K562 (cell line): ENCODE measurements around the gene SLC1A4. TPM values are rescaled to one million over a fixed set of nuclear protein-coding genes. Genes with fewer than 3 reads are reported as not detected.

ENCODE experiments used
- BRD9 ChIP-seq: fragments of 450-650 bp; IDR thresholded peaks from 2 replicates; pipeline ENCODE4 v1.6.1; 2018; ENCODE audit warnings: low read depth; ENCODE audit not compliant: partially characterized antibody
- CREBBP ChIP-seq: IDR thresholded peaks from one replicate; pipeline ENCODE4 v1.6.1; 2012; ENCODE audit warnings: low read depth, mild to moderate bottlenecking, control low read depth, inconsistent platforms, low read length
- ERF ChIP-seq: fragments of 450-650 bp; formaldehyde crosslinking; IDR thresholded peaks from 2 replicates; pipeline ENCODE4 v1.4.0; 2020; ENCODE audit warnings: mild to moderate bottlenecking, mixed read lengths
- HDAC1 ChIP-seq, 2 experiments: fragments of 450-650 bp; IDR thresholded peaks; 2 replicates each; pipeline ENCODE4 v1.6.1; 2016 to 2017; ENCODE audit warnings: inconsistent platforms in 1 of 2, mild to moderate bottlenecking in 1 of 2, moderate library complexity in 1 of 2
- KLF10 ChIP-seq: fragments of 250-450 bp; sonication (Bioruptor Pico); IDR thresholded peaks from 2 replicates; pipeline ENCODE4 v1.6.1; 2021; ENCODE audit warnings: matching md5 sums
- MAZ ChIP-seq, 2 experiments: fragments of 450-650 bp in 1 of 2; sonication (generic) in 1 of 2; formaldehyde crosslinking; IDR thresholded peaks in 1 of 2; conservative IDR thresholded peaks in 1 of 2; 2 replicates each; pipeline versions ENCODE4 v1.4.0 to v1.5.0; 2020; ENCODE audit warnings: mild to moderate bottlenecking in 1 of 2, missing genetic modification reagents in 1 of 2
- MTF1 ChIP-seq: fragments of 250-450 bp; sonication (Bioruptor Pico); IDR thresholded peaks from 2 replicates; pipeline ENCODE4 v1.9.0; 2021; ENCODE audit warnings: moderate library complexity, mild to moderate bottlenecking, inconsistent platforms, borderline replicate concordance
- NFRKB ChIP-seq: fragments of 450-650 bp; IDR thresholded peaks from 2 replicates; pipeline ENCODE4 v1.6.1; 2016; ENCODE audit warnings: low read depth
- POLR2AphosphoS5 ChIP-seq: IDR thresholded peaks from 2 replicates; pipeline ENCODE4 v1.6.1; 2011; ENCODE audit warnings: mild to moderate bottlenecking, low read depth, low read length, moderate library complexity; ENCODE audit not compliant: control insufficient read depth, insufficient read depth
- RBM22 ChIP-seq: fragments of 200-400 bp; formaldehyde crosslinking; IDR thresholded peaks from 2 replicates; pipeline ENCODE4 v1.6.1; 2018; ENCODE audit warnings: low read length, low read depth; ENCODE audit not compliant: poor library complexity, severe bottlenecking
- SMAD4 ChIP-seq: fragments of 250-450 bp; sonication (Bioruptor Pico); conservative IDR thresholded peaks from 2 replicates; pipeline ENCODE4 v1.8.0; 2021; ENCODE audit warnings: inconsistent platforms, mild to moderate bottlenecking, moderate library complexity
- STAT6 ChIP-seq: sonication (generic); formaldehyde crosslinking; IDR thresholded peaks from 2 replicates; pipeline ENCODE4 v1.8.1; 2023; ENCODE audit warnings: mild to moderate bottlenecking, missing genetic modification reagents
- ZNF175 ChIP-seq: fragments of 200-800 bp; sonication (Bioruptor generic); IDR thresholded peaks from 2 replicates; pipeline ENCODE4 v1.6.1; 2016; ENCODE audit warnings: low read depth, mild to moderate bottlenecking, missing genetic modification characterization, missing compliant biosample characterization
- ZNF224 ChIP-seq: sonication (generic); formaldehyde crosslinking; IDR thresholded peaks from 2 replicates; pipeline ENCODE4 v1.8.0; 2022; ENCODE audit warnings: mild to moderate bottlenecking, missing genetic modification reagents
- ZNF584 ChIP-seq: fragments of 200-800 bp; sonication (Bioruptor generic); IDR thresholded peaks from 2 replicates; pipeline ENCODE4 v1.6.1; 2016; ENCODE audit warnings: low read depth, mild to moderate bottlenecking, missing genetic modification characterization, missing compliant biosample characterization
- polyA plus RNA-seq, 8 experiments: library from polyadenylated mRNA; depleted of rRNA in 4 of 8; stranded (reverse) in 5 of 8; unstranded in 3 of 8; fragments of >200 nt; fragmentation: Nextera tagmentation in 2 of 8; fragmentation: Illumina TruSeq in 1 of 8; extraction: Ambion mirVana in 2 of 8; extraction: Trizol in 1 of 8; gene quantifications; 2 replicates each; pipeline versions ENCODE4 v1.2.1 to v1.2.3, GENCODE V29; 2011 to 2014; ENCODE audit warnings: inconsistent platforms in 1 of 8, missing spikeins in 1 of 8
- total RNA-seq, 7 experiments: library from RNA; depleted of rRNA in 6 of 7; stranded (reverse); fragments of >200 nt in 6 of 7; fragmentation: Illumina TruSeq in 2 of 7; extraction: Trizol in 2 of 7; gene quantifications; 2 replicates each; pipeline versions ENCODE4 v1.2.1 to v1.2.3, GENCODE V29; 2011 to 2021; ENCODE audit warnings: low replicate concordance in 1 of 7
- TF ChIP-seq, protein P1 (sequence below): fragments of 450-650 bp; formaldehyde crosslinking; IDR thresholded peaks from 2 replicates; pipeline ENCODE4 v1.4.0; 2020; ENCODE audit warnings: mild to moderate bottlenecking, mixed read lengths
- TF ChIP-seq, protein P2 (sequence below): sonication (generic); formaldehyde crosslinking; IDR thresholded peaks from 2 replicates; pipeline ENCODE4 v1.9.0; 2022; ENCODE audit warnings: mild to moderate bottlenecking, missing genetic modification reagents
- TF ChIP-seq, protein P3 (sequence below): sonication (generic); formaldehyde crosslinking; IDR thresholded peaks from 2 replicates; pipeline ENCODE4 v1.8.0; 2022; ENCODE audit warnings: missing genetic modification reagents, mild to moderate bottlenecking, borderline replicate concordance

Gene SLC1A4
- total and polyA plus RNA-seq, 9 of the 15 experiments (the other 6 are each of a cell fraction or from before 2014, with no cell fraction given), result 4.4 to 24.0 (median 10.9) TPM

DNA sequence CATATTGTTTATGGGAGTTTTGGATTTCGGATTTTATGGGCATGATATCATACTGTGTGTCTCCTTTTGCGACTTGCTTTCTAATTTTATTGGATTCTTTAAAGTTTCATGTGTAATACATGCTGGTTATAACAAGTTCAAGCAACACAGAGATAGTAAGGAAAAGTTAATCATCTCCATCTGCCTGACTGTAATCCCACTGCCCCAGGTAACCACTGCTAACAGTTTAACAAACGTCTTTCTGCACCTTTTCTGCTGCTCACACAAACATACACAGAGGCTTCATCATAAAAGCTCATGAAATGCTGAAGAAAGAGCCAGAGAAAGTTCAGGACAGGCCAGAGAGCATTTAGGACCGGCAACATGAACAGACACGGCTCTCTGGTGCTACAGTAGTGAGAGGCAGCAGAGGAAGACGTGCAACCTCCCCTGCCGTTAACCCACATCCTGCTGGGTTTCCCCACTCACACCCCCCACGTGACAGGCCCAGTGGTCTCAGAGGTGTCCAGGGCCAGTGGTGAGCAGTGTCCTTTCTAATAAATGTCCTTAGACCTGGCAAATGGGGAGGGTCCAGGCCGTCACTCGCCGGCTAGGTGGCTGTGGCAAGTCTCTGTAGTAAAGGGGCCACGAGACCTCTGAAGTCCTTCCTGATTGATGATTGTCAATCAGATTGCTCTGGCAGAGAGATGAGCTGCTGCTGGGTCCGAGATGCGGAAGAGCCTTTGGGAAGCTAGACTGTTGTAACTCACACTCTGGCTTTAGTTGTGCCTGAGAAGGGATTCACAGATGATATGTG is 43.0 kb upstream of the SLC1A4 start (continued):
- TF ChIP-seq ZNF175 (CRISPR knock-in tag) (no peak), NFRKB (no peak), MAZ (CRISPR knock-in tag; conservative IDR thresholded peaks at IDR 0.05 in 1 of 2, IDR thresholded peaks at IDR 0.05 in 1 of 2) (0 out of 4 replicates have a peak, but pooled peaks of 1 of the 2 experiments have one; percentile 38), SMAD4 (CRISPR knock-in tag) (no peak), CREBBP (no peak), MTF1 (CRISPR knock-in tag) (no peak), ERF (no peak), POLR2AphosphoS5 (no peak), ZNF224 (no peak), HDAC1 (IDR thresholded peaks at IDR 0.05) (no peak), BRD9 (no peak), RBM22 (no peak), STAT6 (CRISPR knock-in tag) (no peak), ZNF584 (CRISPR knock-in tag) (peak; percentile 55; the same call in 1 of the 2 replicates), KLF10 (CRISPR knock-in tag) (no peak)
- TF ChIP-seq, protein P1, sequence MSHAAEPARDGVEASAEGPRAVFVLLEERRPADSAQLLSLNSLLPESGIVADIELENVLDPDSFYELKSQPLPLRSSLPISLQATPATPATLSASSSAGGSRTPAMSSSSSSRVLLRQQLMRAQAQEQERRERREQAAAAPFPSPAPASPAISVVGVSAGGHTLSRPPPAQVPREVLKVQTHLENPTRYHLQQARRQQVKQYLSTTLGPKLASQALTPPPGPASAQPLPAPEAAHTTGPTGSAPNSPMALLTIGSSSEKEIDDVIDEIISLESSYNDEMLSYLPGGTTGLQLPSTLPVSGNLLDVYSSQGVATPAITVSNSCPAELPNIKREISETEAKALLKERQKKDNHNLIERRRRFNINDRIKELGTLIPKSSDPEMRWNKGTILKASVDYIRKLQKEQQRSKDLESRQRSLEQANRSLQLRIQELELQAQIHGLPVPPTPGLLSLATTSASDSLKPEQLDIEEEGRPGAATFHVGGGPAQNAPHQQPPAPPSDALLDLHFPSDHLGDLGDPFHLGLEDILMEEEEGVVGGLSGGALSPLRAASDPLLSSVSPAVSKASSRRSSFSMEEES (CRISPR knock-in tag), result peak; percentile 50
- TF ChIP-seq, protein P2, sequence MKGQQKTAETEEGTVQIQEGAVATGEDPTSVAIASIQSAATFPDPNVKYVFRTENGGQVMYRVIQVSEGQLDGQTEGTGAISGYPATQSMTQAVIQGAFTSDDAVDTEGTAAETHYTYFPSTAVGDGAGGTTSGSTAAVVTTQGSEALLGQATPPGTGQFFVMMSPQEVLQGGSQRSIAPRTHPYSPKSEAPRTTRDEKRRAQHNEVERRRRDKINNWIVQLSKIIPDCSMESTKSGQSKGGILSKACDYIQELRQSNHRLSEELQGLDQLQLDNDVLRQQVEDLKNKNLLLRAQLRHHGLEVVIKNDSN (CRISPR knock-in tag), result peak; percentile 75
- TF ChIP-seq, protein P3, sequence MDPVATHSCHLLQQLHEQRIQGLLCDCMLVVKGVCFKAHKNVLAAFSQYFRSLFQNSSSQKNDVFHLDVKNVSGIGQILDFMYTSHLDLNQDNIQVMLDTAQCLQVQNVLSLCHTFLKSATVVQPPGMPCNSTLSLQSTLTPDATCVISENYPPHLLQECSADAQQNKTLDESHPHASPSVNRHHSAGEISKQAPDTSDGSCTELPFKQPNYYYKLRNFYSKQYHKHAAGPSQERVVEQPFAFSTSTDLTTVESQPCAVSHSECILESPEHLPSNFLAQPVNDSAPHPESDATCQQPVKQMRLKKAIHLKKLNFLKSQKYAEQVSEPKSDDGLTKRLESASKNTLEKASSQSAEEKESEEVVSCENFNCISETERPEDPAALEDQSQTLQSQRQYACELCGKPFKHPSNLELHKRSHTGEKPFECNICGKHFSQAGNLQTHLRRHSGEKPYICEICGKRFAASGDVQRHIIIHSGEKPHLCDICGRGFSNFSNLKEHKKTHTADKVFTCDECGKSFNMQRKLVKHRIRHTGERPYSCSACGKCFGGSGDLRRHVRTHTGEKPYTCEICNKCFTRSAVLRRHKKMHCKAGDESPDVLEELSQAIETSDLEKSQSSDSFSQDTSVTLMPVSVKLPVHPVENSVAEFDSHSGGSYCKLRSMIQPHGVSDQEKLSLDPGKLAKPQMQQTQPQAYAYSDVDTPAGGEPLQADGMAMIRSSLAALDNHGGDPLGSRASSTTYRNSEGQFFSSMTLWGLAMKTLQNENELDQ, result no peak
